ENCODE data around the gene RANBP17. TPM values are rescaled to one million over a fixed set of nuclear protein-coding genes. Genes with fewer than 3 reads are reported as not detected.

The RANBP17 gene
- 11.2 and 24.7 TPM in 2 replicates for total RNA-seq

DNA sequence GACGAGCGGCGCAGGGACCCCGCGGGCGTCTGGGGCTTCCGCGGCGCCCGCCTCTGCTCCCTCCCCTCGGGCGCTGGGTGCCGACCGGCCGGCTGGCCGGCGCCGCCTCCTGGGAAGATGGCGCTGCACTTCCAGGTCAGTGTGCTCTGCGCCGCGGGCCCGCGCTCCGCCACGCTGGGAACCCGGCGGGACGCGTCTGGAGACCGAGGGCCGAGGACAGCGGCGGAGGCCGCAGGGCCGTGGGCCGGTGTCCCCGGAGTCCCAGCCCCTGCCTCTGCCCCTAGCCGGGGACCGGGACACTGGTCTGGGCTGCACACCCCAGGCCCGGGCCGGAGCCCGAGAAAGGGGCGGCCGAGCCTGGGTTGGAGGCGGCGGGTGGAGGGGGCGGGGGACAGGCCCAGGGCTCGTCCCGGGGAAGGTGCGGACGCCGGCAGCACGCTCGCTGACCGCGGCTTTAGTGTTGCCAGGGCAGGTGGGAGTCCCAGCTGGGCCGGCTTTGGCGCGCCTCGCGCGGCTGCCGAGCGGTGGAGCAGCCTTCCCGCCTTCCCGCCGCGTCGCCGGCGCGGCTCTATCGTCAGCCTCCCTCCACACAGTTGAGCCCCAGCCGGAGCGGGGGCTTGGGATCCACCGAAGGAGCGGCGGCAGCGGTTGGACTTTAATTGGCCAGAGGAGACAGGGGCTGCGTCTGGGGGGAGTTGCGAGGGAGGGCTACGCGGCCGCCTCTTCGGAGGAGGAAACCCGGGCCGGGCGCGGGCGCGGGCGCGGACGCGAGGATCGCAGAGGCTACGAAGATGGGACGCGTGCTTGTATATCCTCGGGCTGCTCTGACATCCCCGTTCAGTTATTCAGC lies at the start of gene RANBP17:
Gene RANBP17 (plus strand): TSS at position 102 of the 850 bp plus-strand sequence.

GRCh38 chr5:171308453-171309275 lies 446.8 kb downstream of the RANBP17 start, which contains the start of gene TLX3:
Gene TLX3 (plus strand): TSS chr5:171309248. CDS start chr5:171309366, 118 bp downstream.

Other genes with a start within 250 kb of the RANBP17 start
- not detected in 2 replicates for gene GABRP, start 78.3 kb upstream of the RANBP17 start, total RNA-seq

Measured in aortic smooth muscle cell (primary cell).